WERI-Rb-1 (cell line): ENCODE measurements around the gene PITPNC1.
A peak's percentile ranks its signal among the peaks of the same experiment; 100 is the strongest.

ENCODE experiments used
- DNase-seq: peaks from one replicate; pipeline ENCODE4 v3.0.0-alpha.2; 2020
- H3K27ac ChIP-seq: fragments of 250-450 bp; sonication (Bioruptor Pico); 2 replicates; pipeline ENCODE4 v1.5.1; 2020; ENCODE audit warnings: mild to moderate bottlenecking, moderate library complexity
- H3K27me3 ChIP-seq: fragments of 250-450 bp; sonication (Bioruptor Pico); 2 replicates; pipeline ENCODE4 v1.5.1; 2021; ENCODE audit warnings: mild to moderate bottlenecking, low read depth, moderate library complexity; ENCODE audit not compliant: insufficient read depth, severe bottlenecking
- H3K36me3 ChIP-seq: fragments of 250-450 bp; sonication (Bioruptor Pico); 2 replicates; pipeline ENCODE4 v1.5.1; 2020; ENCODE audit warnings: mild to moderate bottlenecking, moderate library complexity
- H3K4me3 ChIP-seq: 2 replicates; pipeline ENCODE4 v1.5.1; 2011; ENCODE audit warnings: low read depth, mild to moderate bottlenecking, control low read depth, low read length
- H3K9me3 ChIP-seq: fragments of 250-450 bp; sonication (Bioruptor Pico); 2 replicates; pipeline ENCODE4 v1.5.1; 2021; ENCODE audit warnings: mild to moderate bottlenecking, moderate library complexity; ENCODE audit not compliant: severe bottlenecking
- CTCF ChIP-seq: IDR thresholded peaks from 2 replicates; pipeline ENCODE4 v1.5.1; 2011; ENCODE audit warnings: low read depth, mild to moderate bottlenecking, control low read depth, inconsistent platforms, low read length

PITPNC1 gene

GRCh38 chr17:67548693-67549092 lies 171.6 kb downstream of the PITPNC1 start:
- no peaks in the 10 kb centered on the region for H3K27me3 ChIP-seq

GRCh38 chr17:67549820-67550219 lies 172.7 kb downstream of the PITPNC1 start:
- DNase-seq = no peak
- Histone ChIP-seq H3K4me3 (no peak overlapping the region), H3K27me3 (no peaks in the 10 kb centered on the region), H3K36me3 (no peaks in the 10 kb centered on the region; the same call in 1 of the 2 replicates), H3K27ac (no peak overlapping the region), H3K9me3 (no peaks in the 10 kb centered on the region)
- no peak for TF ChIP-seq CTCF

More at GRCh38 chr17:67548693-67549092, 171.6 kb downstream of the PITPNC1 start:
- Histone ChIP-seq H3K9me3 (no peaks in the 10 kb centered on the region), H3K36me3 (no peaks in the 10 kb centered on the region; the same call in 1 of the 2 replicates), H3K4me3 (no peak overlapping the region), H3K27ac (no peak overlapping the region)
- no peak for DNase-seq
- TF ChIP-seq CTCF = no peak

GRCh38 chr17:67554634-67555033 lies 177.6 kb downstream of the PITPNC1 start:
- TF ChIP-seq CTCF = no peak
- H3K9me3 ChIP-seq = no peaks in the 10 kb centered on the region
- H3K36me3 ChIP-seq = no peaks in the 10 kb centered on the region; the same call in 1 of the 2 replicates
- H3K27ac ChIP-seq = no peak overlapping the region
- no peaks in the 10 kb centered on the region for H3K27me3 ChIP-seq
- DNase-seq = no peak
- no peak overlapping the region for H3K4me3 ChIP-seq

GRCh38 chr17:67555855-67556254 lies 178.8 kb downstream of the PITPNC1 start:
- H3K4me3 ChIP-seq = no peak overlapping the region

GRCh38 chr17:67557052-67557845 lies 180.2 kb downstream of the PITPNC1 start:
- Histone ChIP-seq H3K27me3 (no peaks in the 10 kb centered on the region), H3K4me3 (peak overlapping the region; percentile 19; the same call in 1 of the 2 replicates), H3K36me3 (no peaks in the 10 kb centered on the region; the same call in 1 of the 2 replicates), H3K9me3 (no peaks in the 10 kb centered on the region), H3K27ac (peak overlapping the region; percentile 23)
- DNase-seq = peak; percentile 62
- TF ChIP-seq CTCF = no peak

More at GRCh38 chr17:67555855-67556254, 178.8 kb downstream of the PITPNC1 start:
- peak; percentile 30 for DNase-seq
- Histone ChIP-seq H3K36me3 (no peaks in the 10 kb centered on the region; the same call in 1 of the 2 replicates), H3K27me3 (no peaks in the 10 kb centered on the region), H3K9me3 (no peaks in the 10 kb centered on the region), H3K27ac (no peak overlapping the region)
- no peak for TF ChIP-seq CTCF
